Keratinocyte (primary cell): ENCODE measurements around the gene TNIK. TPM values are rescaled to one million over a fixed set of nuclear protein-coding genes. Genes with fewer than 3 reads are reported as not detected.

Experiments
- DNase-seq: peaks from one replicate; pipeline ENCODE4 v3.0.0-alpha.2; 2011; ENCODE audit warnings: low read depth, missing footprints, low spot score
- FAIRE-seq: peaks from 2 replicates; lab custom pipeline; 2011; peaks lifted over from hg19 to GRCh38; lab: Jason Lieb, UNC
- H2AFZ ChIP-seq: 2 replicates; pipeline ENCODE4 v1.6.0; 2012; ENCODE audit warnings: low read length, control low read depth, inconsistent platforms; ENCODE audit not compliant: control insufficient read depth
- H3K27ac ChIP-seq: 2 replicates; pipeline ENCODE4 v1.5.1; 2011; ENCODE audit warnings: low read length; ENCODE audit not compliant: control insufficient read depth, insufficient read depth
- H3K27me3 ChIP-seq: 3 replicates; pipeline ENCODE4 v1.6.0; 2011; ENCODE audit warnings: low read length; ENCODE audit not compliant: control insufficient read depth, insufficient read depth; ENCODE audit errors: extremely low read depth
- H3K36me3 ChIP-seq, 2 experiments: 2 replicates in 1 of 2; 3 replicates in 1 of 2; pipeline ENCODE4 v1.5.1; 2011; ENCODE audit warnings: low read length in 2 of 2, mild to moderate bottlenecking in 1 of 2; ENCODE audit not compliant: control insufficient read depth in 2 of 2, insufficient read depth in 2 of 2; ENCODE audit errors: extremely low read depth in 1 of 2
- H3K4me1 ChIP-seq: 3 replicates; pipeline ENCODE4 v1.5.1; 2011; ENCODE audit warnings: low read length; ENCODE audit not compliant: control insufficient read depth, insufficient read depth; ENCODE audit errors: extremely low read depth
- H3K4me2 ChIP-seq: 3 replicates; pipeline ENCODE4 v1.6.0; 2011; ENCODE audit warnings: low read depth, low read length; ENCODE audit not compliant: control insufficient read depth, insufficient read depth; ENCODE audit errors: extremely low read depth
- H3K4me3 ChIP-seq, 3 experiments: fragments of 200-600 bp in 1 of 3; sonication (generic) in 1 of 3; 2 replicates in 2 of 3; 3 replicates in 1 of 3; pipeline ENCODE4 v1.5.1; 2011 to 2016; ENCODE audit warnings: low read length in 3 of 3, mild to moderate bottlenecking in 3 of 3, control low read depth in 2 of 3, inconsistent platforms in 1 of 3, low read depth in 1 of 3, mixed read lengths in 1 of 3, mixed run types in 1 of 3, moderate library complexity in 1 of 3; ENCODE audit not compliant: control insufficient read depth in 2 of 3, insufficient read depth in 2 of 3; ENCODE audit errors: extremely low read depth in 1 of 3
- H3K79me2 ChIP-seq: 2 replicates; pipeline ENCODE4 v1.6.0; 2012; ENCODE audit warnings: low read length; ENCODE audit not compliant: control insufficient read depth, insufficient read depth
- H3K9ac ChIP-seq: 3 replicates; pipeline ENCODE4 v1.6.0; 2011; ENCODE audit warnings: low read length; ENCODE audit not compliant: control insufficient read depth, insufficient read depth; ENCODE audit errors: extremely low read depth
- H3K9me1 ChIP-seq: 3 replicates; pipeline ENCODE4 v1.6.0; 2011; ENCODE audit warnings: low read length; ENCODE audit not compliant: control insufficient read depth, insufficient read depth; ENCODE audit errors: extremely low read depth
- H3K9me3 ChIP-seq: 2 replicates; pipeline ENCODE4 v1.5.1; 2012; ENCODE audit warnings: low read depth, low read length; ENCODE audit not compliant: control insufficient read depth
- H4K20me1 ChIP-seq: 3 replicates; pipeline ENCODE4 v1.6.0; 2011; ENCODE audit warnings: low read length; ENCODE audit not compliant: control insufficient read depth, insufficient read depth; ENCODE audit errors: extremely low read depth
- EZH2 ChIP-seq: IDR thresholded peaks from one replicate; pipeline ENCODE4 v1.6.1; 2012; ENCODE audit warnings: inconsistent platforms, mild to moderate bottlenecking, low read length, moderate library complexity
- dilution Hi-C: fragments of 300-500 bp; cut with MboI; formaldehyde crosslinking; loops from one replicate; pipeline ENCODE4 v1.7.0; 2020; ENCODE audit warnings: low sequenced_read_pairs; ENCODE audit not compliant: extremely low pct_ligation_motif_present
- polyA plus RNA-seq, 5 experiments: library from polyadenylated mRNA; depleted of rRNA in 3 of 5; stranded (reverse) in 3 of 5; stranded (forward) in 1 of 5; unstranded in 1 of 5; fragments of >200 nt; gene quantifications; 1 replicate in 1 of 5; 2 replicates in 3 of 5; 3 replicates in 1 of 5; pipeline versions ENCODE4 v1.2.1 to v1.2.3, GENCODE V29; 2011 to 2012; ENCODE audit warnings: missing spikeins in 2 of 5, low read depth in 1 of 5, low replicate concordance in 1 of 5
- TF ChIP-seq, protein P1 (sequence below), 3 experiments: IDR thresholded peaks in 1 of 3; conservative IDR thresholded peaks in 1 of 3; optimal IDR thresholded peaks in 1 of 3; 2 replicates in 2 of 3; 3 replicates in 1 of 3; pipeline versions ENCODE3 to v1.5.1; 2011; ENCODE audit warnings: low read length in 3 of 3, mild to moderate bottlenecking in 3 of 3, moderate library complexity in 2 of 3, control low read depth in 1 of 3, inconsistent platforms in 1 of 3; ENCODE audit not compliant: insufficient read depth in 2 of 3; ENCODE audit errors: extremely low read depth in 1 of 3

The TNIK gene
- polyA plus RNA-seq, 1 donor (not counting 4 experiments of a cell fraction or from before 2014, with no cell fraction given), result 4.4 TPM

DNA sequence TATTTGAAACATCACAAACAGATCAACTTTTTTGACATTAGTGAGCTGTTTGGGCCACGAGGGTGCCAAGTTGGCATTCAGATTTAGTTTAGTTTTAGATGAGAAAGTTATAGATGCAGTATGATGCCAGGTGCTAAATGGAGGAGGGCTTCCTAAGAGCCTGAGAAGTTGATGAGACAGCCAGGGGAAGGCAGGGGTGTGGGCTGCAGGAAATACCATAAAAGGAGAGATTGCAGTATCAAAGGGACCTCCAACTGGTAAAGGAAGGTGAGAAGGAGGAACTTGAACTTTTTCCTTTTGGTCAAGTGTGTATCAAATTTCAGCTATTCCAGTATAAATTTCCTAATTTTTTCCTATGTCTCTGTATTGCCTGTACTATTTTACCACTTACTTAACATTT is 2.0 kb upstream of the TNIK start:
- TF ChIP-seq, protein P1, sequence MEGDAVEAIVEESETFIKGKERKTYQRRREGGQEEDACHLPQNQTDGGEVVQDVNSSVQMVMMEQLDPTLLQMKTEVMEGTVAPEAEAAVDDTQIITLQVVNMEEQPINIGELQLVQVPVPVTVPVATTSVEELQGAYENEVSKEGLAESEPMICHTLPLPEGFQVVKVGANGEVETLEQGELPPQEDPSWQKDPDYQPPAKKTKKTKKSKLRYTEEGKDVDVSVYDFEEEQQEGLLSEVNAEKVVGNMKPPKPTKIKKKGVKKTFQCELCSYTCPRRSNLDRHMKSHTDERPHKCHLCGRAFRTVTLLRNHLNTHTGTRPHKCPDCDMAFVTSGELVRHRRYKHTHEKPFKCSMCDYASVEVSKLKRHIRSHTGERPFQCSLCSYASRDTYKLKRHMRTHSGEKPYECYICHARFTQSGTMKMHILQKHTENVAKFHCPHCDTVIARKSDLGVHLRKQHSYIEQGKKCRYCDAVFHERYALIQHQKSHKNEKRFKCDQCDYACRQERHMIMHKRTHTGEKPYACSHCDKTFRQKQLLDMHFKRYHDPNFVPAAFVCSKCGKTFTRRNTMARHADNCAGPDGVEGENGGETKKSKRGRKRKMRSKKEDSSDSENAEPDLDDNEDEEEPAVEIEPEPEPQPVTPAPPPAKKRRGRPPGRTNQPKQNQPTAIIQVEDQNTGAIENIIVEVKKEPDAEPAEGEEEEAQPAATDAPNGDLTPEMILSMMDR (optimal IDR thresholded peaks at IDR 0.05 in 1 of 3, IDR thresholded peaks at IDR 0.05 in 1 of 3, conservative IDR thresholded peaks at IDR 0.05 in 1 of 3; ENCODE audit: extremely low read depth in 1 of 3, insufficient read depth in 2 of 3, low read length in 3 of 3), result no peak
- no peak for TF ChIP-seq EZH2
- no peak overlapping the region for H3K9ac ChIP-seq
- H3K4me3 ChIP-seq, result no peak overlapping the region
- no peaks in the 10 kb centered on the region for H3K27me3 ChIP-seq
- FAIRE-seq (no peak), DNase-seq (no peak)
- H3K9me3 ChIP-seq, result no peaks in the 10 kb centered on the region
- peaks cover 3% of the 10 kb centered on the region for H3K79me2 ChIP-seq
- H3K27ac ChIP-seq, result no peak overlapping the region
- peaks cover 14% of the 10 kb centered on the region for H3K4me1 ChIP-seq
- H3K4me2 ChIP-seq, result no peak overlapping the region
- dilution Hi-C loops, result no loop called here
- no peaks in the 10 kb centered on the region for H4K20me1 ChIP-seq
- H3K9me1 ChIP-seq, result no peaks in the 10 kb centered on the region
- H2AFZ ChIP-seq, result no peak overlapping the region
- no peaks in the 10 kb centered on the region for H3K36me3 ChIP-seq

DNA sequence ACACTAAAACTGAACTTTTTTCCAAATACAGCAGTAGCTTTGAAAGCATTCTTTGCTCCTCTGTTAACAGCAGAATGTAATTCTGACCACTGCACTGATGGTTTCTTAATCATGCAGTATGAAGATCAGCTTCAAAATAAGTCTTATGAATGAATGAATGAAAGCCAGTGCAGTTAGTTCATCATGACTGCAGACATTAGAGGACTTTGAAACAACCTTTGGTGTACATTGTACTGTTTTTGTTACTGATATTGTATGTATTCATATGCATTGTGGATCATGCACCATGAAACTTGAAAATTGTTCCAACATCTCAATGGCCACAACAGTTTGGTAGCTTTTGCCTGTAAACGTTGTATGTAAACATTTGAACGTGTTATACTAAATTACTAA is 1.3 kb upstream of the TNIK start:
- peak overlapping the region; percentile 70 for H3K9ac ChIP-seq
- peak overlapping the region; percentile 94 for H3K4me2 ChIP-seq
- TF ChIP-seq, protein P1 (optimal IDR thresholded peaks at IDR 0.05 in 1 of 3, IDR thresholded peaks at IDR 0.05 in 1 of 3, conservative IDR thresholded peaks at IDR 0.05 in 1 of 3; ENCODE audit: extremely low read depth in 1 of 3, insufficient read depth in 2 of 3, low read length in 3 of 3), result no peak
- no peak for TF ChIP-seq EZH2
- H3K9me3 ChIP-seq, result no peaks in the 10 kb centered on the region
- H4K20me1 ChIP-seq, result no peaks in the 10 kb centered on the region
- no peaks in the 10 kb centered on the region for H3K27me3 ChIP-seq
- peaks cover 14% of the 10 kb centered on the region for H3K4me1 ChIP-seq
- H3K4me3 ChIP-seq, result peak overlapping the region; percentile 63 to 90 (median 74)
- peaks cover 3% of the 10 kb centered on the region for H3K79me2 ChIP-seq
- H3K36me3 ChIP-seq, result no peaks in the 10 kb centered on the region
- DNase-seq (no peak), FAIRE-seq (no peak)
- no peaks in the 10 kb centered on the region for H3K9me1 ChIP-seq
- H2AFZ ChIP-seq, result peak overlapping the region; percentile 98
- no peak overlapping the region for H3K27ac ChIP-seq
- dilution Hi-C loops, result no loop called here
